Sciatic nerve (tissue), 2 donors: ENCODE measurements around the gene FCHSD2. TPM values are rescaled to one million over a fixed set of nuclear protein-coding genes. Genes with fewer than 3 reads are reported as not detected.

Experiments used
- ATAC-seq: fragments of 200-7000 bp; cut with Tn5 transposase; one replicate; pipeline ENCODE4 v1.9.1; 2020; ENCODE audit warnings: mild to moderate bottlenecking, moderate library complexity
- DNase-seq: peaks from one replicate; pipeline ENCODE4 v3.0.0-alpha.2; 2020; ENCODE audit warnings: low spot score
- intact Hi-C: fragments of 100-400 bp; cut with DNase I; formaldehyde crosslinking; loops from one replicate; pipeline ENCODE4 v1.14.2; 2022
- total RNA-seq: library from RNA; stranded (reverse); fragmentation: NEBNext Ultra II Directional; extraction: Animal tissue kit (Norgen Biotek cat#: 25700); gene quantifications from one replicate; pipeline ENCODE4 v1.2.1, GENCODE V29; 2021
- donor health status: DM: no; HTN: no; CAD: no.
- donor health status: DM: no; HTN: no; CAD: no.

The FCHSD2 gene
- total RNA-seq, 1 donor from 2014 or later = 64.7 TPM

DNA sequence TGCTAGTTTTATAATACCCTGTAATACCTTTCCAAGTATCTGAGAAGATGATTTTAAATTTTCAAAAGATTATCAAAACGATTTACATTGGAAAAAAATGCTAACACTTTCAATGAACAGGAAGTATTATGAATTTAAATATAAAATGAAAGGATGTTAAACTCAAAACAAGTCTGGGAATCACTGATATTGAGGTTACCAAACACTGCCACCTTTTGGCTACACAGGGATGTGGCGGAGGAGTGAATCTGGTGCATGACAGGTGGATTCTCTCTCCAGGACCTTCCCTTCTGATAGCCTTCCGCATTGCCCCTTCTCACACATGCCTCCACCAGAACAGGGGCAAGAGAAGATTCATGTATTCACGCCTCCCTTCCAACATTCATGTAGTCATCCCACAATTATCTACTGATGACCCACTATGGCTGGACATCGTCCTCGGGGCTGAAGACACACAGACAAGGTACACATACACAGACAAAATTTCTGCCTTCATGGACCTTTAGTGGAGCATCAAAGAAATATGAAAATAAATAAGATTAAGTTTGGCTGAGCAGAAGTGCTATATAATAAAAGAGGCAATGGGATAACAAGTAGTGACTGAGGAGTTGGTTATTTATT is 293.2 kb downstream of the FCHSD2 start:
- ATAC-seq (peak; percentile 68), DNase-seq (no peak)
- intact Hi-C loops = no loop called here

DNA sequence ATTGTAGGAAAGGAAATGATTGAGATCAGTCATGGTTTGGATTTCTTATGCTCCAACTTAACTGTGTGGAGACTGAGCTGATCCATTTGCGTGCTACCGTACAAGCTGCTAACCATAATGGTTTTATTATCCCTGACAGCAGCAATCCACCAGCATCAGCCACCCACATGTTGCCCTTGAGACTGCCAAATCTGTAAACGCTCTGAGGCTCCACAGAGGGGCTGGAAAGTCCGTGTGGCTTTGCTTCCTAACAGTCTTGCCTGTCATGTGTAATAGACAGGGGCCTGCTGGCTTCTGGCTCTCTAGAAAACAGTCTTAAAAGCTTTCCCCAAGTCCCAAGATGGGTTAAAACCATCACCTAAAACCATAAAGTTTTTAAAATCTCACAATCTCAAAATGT is 297.8 kb downstream of the FCHSD2 start:
- intact Hi-C loops = no loop called here
- no peak for ATAC-seq

DNA sequence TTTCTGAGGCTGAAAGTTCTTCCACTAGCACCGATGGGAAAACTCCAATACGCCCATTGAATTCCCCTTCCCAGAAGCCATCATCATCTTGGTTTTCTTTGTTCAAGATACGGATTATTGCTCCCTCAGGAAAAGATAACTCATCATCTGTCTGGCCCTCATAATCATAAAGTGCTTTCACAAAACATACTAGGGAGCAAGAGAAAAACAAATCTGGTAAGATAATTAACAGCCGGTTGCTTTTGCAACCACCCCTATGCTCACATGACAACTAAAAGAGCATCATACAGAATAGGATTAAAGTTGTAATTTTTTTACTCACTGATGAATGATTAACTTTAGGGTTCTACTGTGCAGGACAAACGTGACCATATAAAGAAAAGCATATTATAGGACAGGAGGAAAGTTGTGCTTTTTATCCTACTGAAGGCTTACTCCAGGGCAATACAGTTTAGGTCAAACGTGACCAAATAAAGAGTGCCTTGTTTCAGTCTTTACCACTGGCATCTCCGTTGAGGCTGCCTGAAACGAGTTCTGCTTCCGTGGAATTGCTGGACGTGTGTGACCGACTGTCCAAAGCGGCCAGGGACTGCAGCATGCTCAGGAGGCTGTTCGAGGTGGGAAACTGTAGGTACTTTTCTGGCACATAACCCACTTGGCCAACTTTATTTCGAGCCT is 299.3 kb downstream of the FCHSD2 start:
- ATAC-seq (peak; percentile 64), DNase-seq (no peak)
- intact Hi-C loops = no loop called here

More for the DNA sequence above, 297.8 kb downstream of the FCHSD2 start:
- DNase-seq = no peak

- intact Hi-C loops = no loop called here
- ATAC-seq (no peak), DNase-seq (no peak)
These were observed 300.0 kb downstream of the FCHSD2 start for GRCh38 chr11:72842126-72842525.

DNA sequence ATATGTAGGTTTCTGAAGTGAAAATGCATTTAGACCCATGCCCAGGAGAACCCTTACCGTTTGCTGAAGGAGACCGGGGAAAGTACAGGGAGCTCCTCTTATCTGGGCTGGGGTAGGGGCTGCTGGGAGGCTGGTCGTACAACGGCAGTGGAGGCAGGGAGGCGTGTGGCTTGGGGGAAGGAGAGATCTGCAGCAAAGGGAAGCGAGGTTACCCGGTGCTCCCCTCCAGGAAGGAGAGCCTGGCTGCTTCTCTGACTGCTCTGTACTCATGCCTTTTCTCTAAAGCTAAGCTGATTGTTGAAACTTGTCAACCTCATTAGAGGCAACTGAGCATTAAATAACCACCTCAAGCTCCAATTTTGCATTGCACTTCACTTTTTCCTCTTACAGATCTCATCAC is 300.7 kb downstream of the FCHSD2 start:
- intact Hi-C loops = no loop called here
- ATAC-seq (no peak), DNase-seq (no peak)

DNA sequence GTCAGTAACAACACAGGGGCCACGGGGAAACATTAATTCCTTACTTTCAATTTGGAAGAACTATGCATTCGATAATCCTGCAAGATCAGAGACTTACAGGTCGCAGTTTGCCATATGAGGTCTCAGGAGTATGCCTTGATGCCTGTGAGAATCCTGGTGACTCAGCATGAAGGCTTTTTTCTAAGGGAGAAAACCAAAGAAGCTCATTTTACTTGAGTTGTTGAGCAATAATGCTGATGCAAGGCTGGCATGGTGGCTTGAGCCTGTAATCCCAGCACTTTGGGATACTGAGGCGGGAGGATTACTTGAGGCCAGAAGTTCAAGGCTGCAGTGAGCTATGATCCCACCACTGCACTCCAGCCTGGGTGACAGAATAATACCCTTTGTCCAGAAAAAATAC is 301.3 kb downstream of the FCHSD2 start:
- intact Hi-C loops = no loop called here
- DNase-seq = no peak

GRCh38 chr11:72838691-72839305 is 303.3 kb downstream of the FCHSD2 start:
- intact Hi-C loops = loop anchor here (10.0 kb wide), 1 partner anchor 406 kb away; no protein-coding TSS in a partner anchor
- DNase-seq (no peak), ATAC-seq (no peak)

More for the DNA sequence above, 301.3 kb downstream of the FCHSD2 start:
- ATAC-seq = peak; percentile 13

DNA sequence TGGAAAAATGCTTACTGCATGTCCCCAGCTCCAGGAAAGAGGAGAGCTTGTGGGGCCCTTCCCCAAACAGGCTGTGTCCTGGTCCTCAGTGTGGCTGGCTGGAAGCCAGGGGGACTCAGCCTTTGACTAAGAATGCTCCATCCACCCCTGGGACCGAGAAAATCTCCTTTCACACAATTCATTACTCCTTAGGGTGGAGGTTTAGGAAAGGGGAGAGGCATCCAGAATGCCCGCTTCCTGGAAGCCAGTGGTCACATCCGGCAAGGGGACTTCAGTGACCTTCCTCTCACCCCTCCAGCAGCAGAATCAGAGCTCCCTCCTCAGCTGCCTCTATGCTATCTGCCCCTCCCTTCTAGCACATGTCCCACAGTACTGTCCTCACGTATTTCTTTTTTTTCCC is 306.0 kb downstream of the FCHSD2 start:
- intact Hi-C loops = loop anchor here (10.0 kb wide), 1 partner anchor 409 kb away; no protein-coding TSS in a partner anchor
- ATAC-seq (no peak), DNase-seq (peak; percentile 66)

DNA sequence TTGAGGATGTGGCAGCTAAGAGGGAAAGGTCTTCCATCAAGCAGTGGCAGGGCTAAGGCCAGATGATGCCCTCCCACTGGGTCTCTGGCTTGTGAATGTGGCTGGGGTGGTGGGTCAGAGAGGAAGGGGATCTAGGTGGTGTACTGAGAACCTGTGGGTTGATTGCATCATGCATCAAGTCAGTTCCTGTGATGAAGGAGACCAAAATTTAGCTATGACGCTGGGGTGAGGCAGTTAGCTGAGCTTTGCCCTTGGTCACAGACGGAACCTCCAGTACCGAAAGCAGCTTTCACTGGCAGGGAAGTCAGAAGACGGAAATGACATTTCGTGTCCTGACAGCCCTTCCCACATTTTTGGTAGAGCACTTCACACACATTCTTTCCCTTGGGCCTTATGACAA is 307.2 kb downstream of the FCHSD2 start:
- ATAC-seq (peak; percentile 1), DNase-seq (no peak)
- intact Hi-C loops = loop anchor here (5.0 to 10.0 kb wide), 2 partner anchors 342 to 410 kb away; no protein-coding TSS in a partner anchor

- intact Hi-C loops = loop anchor here (5.0 to 10.0 kb wide), 2 partner anchors 343 to 411 kb away; no protein-coding TSS in a partner anchor
- no peak for DNase-seq
- peak; percentile 77 for ATAC-seq
These were observed 308.2 kb downstream of the FCHSD2 start for GRCh38 chr11:72833811-72834493.

DNA sequence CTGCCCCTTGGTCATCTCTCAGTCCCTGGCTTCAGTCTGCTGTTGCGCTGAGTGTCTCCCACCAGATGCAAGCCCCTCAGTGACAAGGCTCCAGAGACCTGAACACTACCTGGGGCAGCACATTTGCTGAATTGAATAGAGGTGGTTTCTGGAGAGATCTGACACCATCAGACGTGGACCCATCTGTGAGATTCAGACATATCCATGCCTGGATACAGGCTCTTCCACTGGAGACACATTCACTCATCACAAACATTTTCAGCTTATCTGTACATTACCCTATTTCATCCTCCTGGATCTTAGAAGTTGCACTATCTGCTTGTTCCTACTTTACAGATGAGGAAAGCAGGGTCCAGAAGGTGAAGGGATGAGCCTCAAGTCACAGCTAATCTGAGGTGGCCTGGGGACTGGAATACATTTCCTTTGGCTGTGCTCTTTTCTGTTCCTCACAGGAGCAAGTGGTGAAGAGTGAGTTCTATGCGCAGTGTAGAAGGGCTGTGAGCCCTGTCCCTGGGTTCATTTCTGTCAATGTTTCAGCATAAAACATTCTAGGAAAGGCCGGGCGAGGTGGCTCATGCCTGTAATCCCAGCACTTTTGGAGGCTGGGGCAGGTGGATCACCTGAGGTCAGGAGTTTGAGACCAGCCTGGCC is 308.9 kb downstream of the FCHSD2 start:
- no peak for ATAC-seq
- intact Hi-C loops = loop anchor here (5.0 to 10.0 kb wide), 2 partner anchors 344 to 412 kb away; no protein-coding TSS in a partner anchor
- no peak for DNase-seq

- DNase-seq (no peak), ATAC-seq (no peak)
- intact Hi-C loops = loop anchor here (5.0 to 10.0 kb wide), 2 partner anchors 345 to 412 kb away; no protein-coding TSS in a partner anchor
These were observed 309.6 kb downstream of the FCHSD2 start for GRCh38 chr11:72832301-72833082.

DNA sequence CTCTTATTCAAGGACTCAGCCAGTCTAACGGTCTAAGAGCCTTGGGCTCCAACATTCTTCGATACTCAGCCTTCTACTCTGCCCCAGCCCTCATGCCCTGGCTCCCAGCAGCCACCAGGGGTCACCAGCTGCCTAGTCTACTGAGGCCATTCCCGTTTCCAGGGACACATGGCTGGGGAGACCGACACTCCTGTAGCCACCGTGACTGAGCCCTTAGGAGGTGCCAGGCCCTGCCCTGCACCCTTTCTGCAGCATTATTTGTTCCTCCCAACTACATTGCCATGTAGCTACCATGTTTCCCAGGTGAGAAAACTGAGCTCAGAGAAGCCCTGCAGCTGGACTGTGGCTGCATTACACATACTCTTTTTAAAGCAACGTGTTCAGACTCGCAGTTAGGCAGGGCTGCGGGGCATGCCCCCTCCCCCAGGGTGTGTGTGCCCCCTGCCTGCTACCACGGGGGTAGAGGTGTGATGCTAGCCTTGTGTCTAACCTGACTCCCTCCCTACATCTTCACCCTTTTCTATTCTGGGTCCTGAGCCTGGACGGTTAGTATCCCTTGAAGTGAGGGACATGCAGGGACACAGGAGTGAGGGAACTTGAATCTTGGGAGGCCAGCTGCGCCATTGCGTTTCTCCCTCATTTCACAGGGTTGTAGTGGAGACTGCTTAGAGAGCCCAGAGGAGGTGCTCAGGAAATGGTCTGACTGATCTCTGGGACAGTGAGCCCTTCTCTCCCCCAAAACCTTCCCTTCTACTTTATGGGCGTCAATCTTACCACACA is 310.4 kb downstream of the FCHSD2 start:
- ATAC-seq (peak; percentile 84), DNase-seq (peak; percentile 90)
- intact Hi-C loops = loop anchor here (5.0 to 10.0 kb wide), 2 partner anchors 346 to 413 kb away; no protein-coding TSS in a partner anchor

DNA sequence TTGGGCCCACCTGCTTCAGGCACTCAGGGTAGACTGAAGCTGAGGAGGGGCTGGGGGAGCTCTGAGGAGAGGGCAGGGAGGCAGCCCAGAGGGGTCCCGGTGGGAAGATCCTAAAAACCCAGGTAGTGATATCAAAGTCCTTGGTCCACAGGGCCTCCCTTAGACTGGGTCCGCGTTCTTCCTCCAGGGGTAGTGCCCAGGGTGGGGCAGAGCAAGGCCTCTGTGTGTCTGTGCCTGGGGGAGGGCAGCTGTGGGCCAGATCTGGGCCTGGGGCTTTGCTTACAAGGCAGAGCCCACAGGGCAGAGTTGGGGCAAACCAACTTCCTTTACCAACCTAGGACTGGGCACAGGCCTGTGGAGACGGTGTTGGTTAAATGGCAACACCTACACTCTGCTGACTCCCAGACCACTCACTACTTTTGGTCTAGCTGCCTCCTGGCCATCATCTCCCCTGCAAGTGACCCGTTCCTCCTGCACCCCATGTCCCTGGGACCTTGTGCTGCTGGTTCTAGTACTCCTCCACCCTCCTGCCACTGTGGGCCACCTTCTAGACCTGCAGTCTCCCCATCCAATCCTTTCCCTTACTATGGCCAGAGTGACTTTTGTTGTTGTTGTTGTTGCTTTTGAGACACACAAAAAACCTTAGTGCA is 312.1 kb downstream of the FCHSD2 start:
- DNase-seq (no peak), ATAC-seq (no peak)
- intact Hi-C loops = loop anchor here (5.0 to 10.0 kb wide), 2 partner anchors 347 to 415 kb away; no protein-coding TSS in a partner anchor

GRCh38 chr11:72829178-72829577 is 312.9 kb downstream of the FCHSD2 start:
- DNase-seq = no peak
- intact Hi-C loops = no loop called here
- no peak for ATAC-seq

DNA sequence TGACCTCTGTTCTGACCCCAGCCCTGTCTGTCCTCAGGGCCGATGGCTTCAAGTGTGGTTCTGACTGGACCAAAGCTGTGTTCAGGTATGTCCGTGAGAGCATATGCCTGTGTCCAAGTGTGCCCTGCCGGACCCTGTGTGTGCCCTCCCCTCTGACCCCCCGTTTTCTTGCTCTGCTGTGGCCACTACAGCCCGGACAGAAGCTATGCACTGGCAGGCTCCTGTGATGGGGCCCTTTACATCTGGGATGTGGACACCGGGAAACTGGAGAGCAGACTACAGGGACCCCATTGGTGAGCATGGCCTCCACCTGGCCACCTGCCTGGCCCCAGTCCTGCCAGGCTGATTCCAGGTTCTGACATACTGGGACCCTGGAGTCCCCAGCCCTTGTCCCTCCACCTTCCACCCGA is 313.4 kb downstream of the FCHSD2 start:
- no peak for ATAC-seq
- intact Hi-C loops = no loop called here
- DNase-seq = no peak

- intact Hi-C loops = no loop called here
- ATAC-seq (no peak), DNase-seq (peak; percentile 61)
These were observed 314.0 kb downstream of the FCHSD2 start for GRCh38 chr11:72828081-72828567.
